ENCODE measurements around the gene TEKTIP1.
"Not testable (repeated sequence)": the region's sequence is repeated elsewhere in the genome, so short reads cannot be mapped to it uniquely, and the experiment has no call there.

Gene TEKTIP1

GRCh38 chr19:3523361-3524077, 15.5 kb upstream of the TEKTIP1 start:
- no peak for DNase-seq (ENCODE audit: low spot score)

- DNase-seq (ENCODE audit: low spot score), result no peak
These were observed 14.7 kb upstream of the TEKTIP1 start for GRCh38 chr19:3524078-3524842.

- no peak for DNase-seq (ENCODE audit: low spot score)
These were observed 14.0 kb upstream of the TEKTIP1 start for GRCh38 chr19:3524904-3525451.

- DNase-seq (ENCODE audit: low spot score), result no peak
These were observed 12.3 kb upstream of the TEKTIP1 start for GRCh38 chr19:3526507-3527237.

GRCh38 chr19:3527238-3527910, 11.6 kb upstream of the TEKTIP1 start:
- no peak for DNase-seq (ENCODE audit: low spot score)

GRCh38 chr19:3528080-3528479, 10.9 kb upstream of the TEKTIP1 start:
- no peak for DNase-seq (ENCODE audit: low spot score)

GRCh38 chr19:3528539-3529211, 10.3 kb upstream of the TEKTIP1 start:
- DNase-seq (ENCODE audit: low spot score), result no peak

GRCh38 chr19:3529299-3529698, 9.7 kb upstream of the TEKTIP1 start:
- DNase-seq (ENCODE audit: low spot score), result not testable (repeated sequence)

- DNase-seq (ENCODE audit: low spot score), result no peak
These were observed 8.6 kb upstream of the TEKTIP1 start for GRCh38 chr19:3530389-3530788.

- DNase-seq (ENCODE audit: low spot score), result no peak
These were observed 7.3 kb upstream of the TEKTIP1 start for GRCh38 chr19:3531716-3532115.

GRCh38 chr19:3532154-3532786, 6.7 kb upstream of the TEKTIP1 start:
- no peak for DNase-seq (ENCODE audit: low spot score)

- DNase-seq (ENCODE audit: low spot score), result no peak
These were observed 5.9 kb upstream of the TEKTIP1 start for GRCh38 chr19:3533033-3533432.

GRCh38 chr19:3533563-3534216, 5.3 kb upstream of the TEKTIP1 start:
- no peak for DNase-seq (ENCODE audit: low spot score)

- DNase-seq (ENCODE audit: low spot score), result no peak
These were observed 4.4 kb upstream of the TEKTIP1 start for GRCh38 chr19:3534375-3535234.

GRCh38 chr19:3535235-3535535, 3.8 kb upstream of the TEKTIP1 start:
- no peak for DNase-seq (ENCODE audit: low spot score)

GRCh38 chr19:3535563-3535965, 3.4 kb upstream of the TEKTIP1 start:
- DNase-seq (ENCODE audit: low spot score), result no peak

GRCh38 chr19:3535981-3536380, 3.0 kb upstream of the TEKTIP1 start:
- DNase-seq (ENCODE audit: low spot score), result no peak

GRCh38 chr19:3536429-3537100, 2.4 kb upstream of the TEKTIP1 start:
- no peak for DNase-seq (ENCODE audit: low spot score)

GRCh38 chr19:3537101-3537437, 1.9 kb upstream of the TEKTIP1 start:
- no peak for DNase-seq (ENCODE audit: low spot score)

Measured in CD4-positive, alpha-beta T cell treated with Interleukin-2 at 100 ng/mL for 4 hours (primary cell).